ENCODE results near the gene CRIM1.

- TF ChIP-seq POLR2A (IDR thresholded peaks at IDR 0.05) (no peak), CTCF (IDR thresholded peaks at IDR 0.05) (peak in 4 of 5 experiments; percentile 11 to 26 (median 18))
Measured at GRCh38 chr2:36359067-36359466, 3.5 kb downstream of the CRIM1 start.

Data from tibial nerve (tissue), 3 donors.